ENCODE measurements around the gene CDKAL1. TPM values are rescaled to one million over a fixed set of nuclear protein-coding genes. Genes with fewer than 3 reads are reported as not detected.
"Not testable (repeated sequence)": the region's sequence is repeated elsewhere in the genome, so short reads cannot be mapped to it uniquely, and the experiment has no call there.

Gene CDKAL1
- total RNA-seq, 1 experiment from 2014 or later, result 16.1 TPM

- Histone ChIP-seq H3K79me2 (ENCODE audit: low read depth) (no peaks in the 10 kb centered on the region), H3K4me2 (no peak overlapping the region), H3F3A (ENCODE audit: insufficient read depth, low read depth) (no peaks in the 10 kb centered on the region), H3K27me3 (ENCODE audit: insufficient read depth, low read depth) (no peaks in the 10 kb centered on the region), H3K4me3 (no peak overlapping the region), H3K9me3 (ENCODE audit: insufficient read depth, low read depth) (no peaks in the 10 kb centered on the region), H3K4me1 (replicated peaks; ENCODE audit: insufficient read depth) (no peaks in the 10 kb centered on the region), H3K27ac (no peak overlapping the region), H3K36me3 (ENCODE audit: low read depth) (0 out of 2 replicates have a peak, but pooled peaks cover 6% of the 10 kb centered on the region), H3K9me2 (ENCODE audit: insufficient read depth) (no peaks in the 10 kb centered on the region), H4K20me1 (ENCODE audit: insufficient read depth) (no peaks in the 10 kb centered on the region), H2AFZ (no peak overlapping the region)
- BruUV-seq (replicated peaks), result no TSS peak
- TF ChIP-seq CTCF (conservative IDR thresholded peaks at IDR 0.05), result no peak
- intact Hi-C loops (cut with micrococcal nuclease; ENCODE audit: unreplicated experiment), result no loop called here
- DNase-seq, result no peak
- ChIA-PET CTCF (no interaction called here), POLR2A (ENCODE audit: unreplicated experiment) (no interaction called here)
Observed at GRCh38 chr6:20640181-20640580, 105.9 kb downstream of the CDKAL1 start.

- intact Hi-C loops (cut with micrococcal nuclease; ENCODE audit: unreplicated experiment), result no loop called here
- no peaks in the 10 kb centered on the region for H3F3A ChIP-seq (ENCODE audit: insufficient read depth, low read depth)
- POLR2A ChIA-PET (ENCODE audit: unreplicated experiment), result no interaction called here
- TF ChIP-seq CTCF (conservative IDR thresholded peaks at IDR 0.05) (no peak), EZH2 (IDR thresholded peaks at IDR 0.05; ENCODE audit: low read depth) (no peak)
- H3K27me3 ChIP-seq (ENCODE audit: insufficient read depth, low read depth), result no peaks in the 10 kb centered on the region
- H4K20me1 ChIP-seq (ENCODE audit: insufficient read depth), result no peaks in the 10 kb centered on the region
- no peak overlapping the region for H3K4me3 ChIP-seq
- H3K36me3 ChIP-seq (ENCODE audit: low read depth), result 0 out of 2 replicates have a peak, but pooled peaks cover 6% of the 10 kb centered on the region
- no TSS peak for BruUV-seq (replicated peaks)
- H3K79me2 ChIP-seq (ENCODE audit: low read depth), result no peaks in the 10 kb centered on the region
- no peak overlapping the region for H2AFZ ChIP-seq
- H3K9me2 ChIP-seq (ENCODE audit: insufficient read depth), result no peaks in the 10 kb centered on the region
- no peaks in the 10 kb centered on the region for H3K4me1 ChIP-seq (replicated peaks; ENCODE audit: insufficient read depth)
- H3K9me3 ChIP-seq (ENCODE audit: insufficient read depth, low read depth), result no peaks in the 10 kb centered on the region
- no peak overlapping the region for H3K4me2 ChIP-seq
- DNase-seq, result no peak
- CTCF ChIA-PET, result no interaction called here
- H3K27ac ChIP-seq, result no peak overlapping the region
Observed at GRCh38 chr6:20642441-20642840, 108.2 kb downstream of the CDKAL1 start.

- Histone ChIP-seq H4K20me1 (ENCODE audit: insufficient read depth) (no peaks in the 10 kb centered on the region), H3K4me1 (replicated peaks; ENCODE audit: insufficient read depth) (no peaks in the 10 kb centered on the region), H3K4me2 (no peak overlapping the region), H3K36me3 (ENCODE audit: low read depth) (0 out of 2 replicates have a peak, but pooled peaks cover 3% of the 10 kb centered on the region), H3K27ac (no peak overlapping the region), H3K4me3 (no peak overlapping the region), H3K27me3 (ENCODE audit: insufficient read depth, low read depth) (no peaks in the 10 kb centered on the region), H2AFZ (no peak overlapping the region), H3F3A (ENCODE audit: insufficient read depth, low read depth) (no peaks in the 10 kb centered on the region), H3K79me2 (ENCODE audit: low read depth) (no peaks in the 10 kb centered on the region), H3K9me2 (ENCODE audit: insufficient read depth) (no peaks in the 10 kb centered on the region), H3K9me3 (ENCODE audit: insufficient read depth, low read depth) (no peaks in the 10 kb centered on the region)
- BruUV-seq (replicated peaks), result no TSS peak
- POLR2A ChIA-PET (ENCODE audit: unreplicated experiment), result interaction anchor here (0.7 kb wide), 1 partner anchor 34 kb away, joined by 8 read pairs; no protein-coding TSS in a partner anchor
- TF ChIP-seq EZH2 (IDR thresholded peaks at IDR 0.05; ENCODE audit: low read depth), result no peak
- no peak for TF ChIP-seq CTCF (conservative IDR thresholded peaks at IDR 0.05)
- intact Hi-C loops (cut with micrococcal nuclease; ENCODE audit: unreplicated experiment), result no loop called here
- no peak for DNase-seq
- CTCF ChIA-PET, result no interaction called here
Observed at GRCh38 chr6:20644667-20645370, 110.6 kb downstream of the CDKAL1 start.

GRCh38 chr6:20645572-20645971 lies 111.3 kb downstream of the CDKAL1 start:
- H3K36me3 ChIP-seq (ENCODE audit: low read depth); H3K27ac ChIP-seq: not testable (repeated sequence)
- POLR2A ChIA-PET (ENCODE audit: unreplicated experiment), result interaction anchor here (0.7 kb wide), 1 partner anchor 33 kb away, joined by 8 read pairs; no protein-coding TSS in a partner anchor

More at GRCh38 chr6:20645572-20645971, 111.3 kb downstream of the CDKAL1 start:
- H3K4me3 ChIP-seq; BruUV-seq (replicated peaks); H3F3A ChIP-seq (ENCODE audit: insufficient read depth, low read depth); H3K9me2 ChIP-seq (ENCODE audit: insufficient read depth); H4K20me1 ChIP-seq (ENCODE audit: insufficient read depth); H3K9me3 ChIP-seq (ENCODE audit: insufficient read depth, low read depth); H3K79me2 ChIP-seq (ENCODE audit: low read depth); intact Hi-C loops (cut with micrococcal nuclease; ENCODE audit: unreplicated experiment); H3K4me2 ChIP-seq; CTCF ChIA-PET; DNase-seq; H3K27me3 ChIP-seq (ENCODE audit: insufficient read depth, low read depth); H3K4me1 ChIP-seq (replicated peaks; ENCODE audit: insufficient read depth); H2AFZ ChIP-seq: not testable (repeated sequence)
